NCI-H510A treated with DMSO at 0.1 percent for 48 hours (cell line): Measurements from ENCODE around the gene ERC1.
"Not testable (repeated sequence)": the region's sequence is repeated elsewhere in the genome, so short reads cannot be mapped to it uniquely, and the experiment has no call there.

ENCODE experiments used
- DNase-seq: peaks from one replicate; lab custom pipeline; 2025; lab: John Stamatoyannopoulos, UW

ERC1 gene

DNA sequence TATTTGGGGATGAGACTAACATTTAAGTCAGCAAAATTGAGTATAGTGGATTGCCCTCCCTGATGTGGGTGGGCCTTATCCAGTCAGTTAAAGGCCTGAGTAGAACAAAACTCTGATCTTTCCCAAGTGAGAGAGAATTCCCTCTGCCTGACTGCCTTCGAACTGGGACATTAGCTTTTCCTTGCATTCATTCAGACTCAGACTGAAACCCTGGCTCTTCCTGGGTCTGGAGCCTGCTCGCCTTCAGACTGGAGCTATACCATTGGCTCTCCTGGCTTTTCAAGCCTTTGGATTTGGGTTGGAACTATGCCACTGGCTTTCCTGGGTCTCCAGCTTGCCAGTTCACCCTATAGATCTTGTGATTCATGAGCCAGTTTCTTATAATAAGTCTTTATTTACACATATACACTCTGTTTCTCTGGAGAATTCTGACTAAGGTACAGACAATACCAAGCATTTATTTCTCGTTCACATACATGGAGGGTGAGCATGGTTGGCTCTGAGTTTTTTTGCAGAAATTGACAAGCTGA is 296.5 kb downstream of the ERC1 start:
- DNase-seq = no peak

DNA sequence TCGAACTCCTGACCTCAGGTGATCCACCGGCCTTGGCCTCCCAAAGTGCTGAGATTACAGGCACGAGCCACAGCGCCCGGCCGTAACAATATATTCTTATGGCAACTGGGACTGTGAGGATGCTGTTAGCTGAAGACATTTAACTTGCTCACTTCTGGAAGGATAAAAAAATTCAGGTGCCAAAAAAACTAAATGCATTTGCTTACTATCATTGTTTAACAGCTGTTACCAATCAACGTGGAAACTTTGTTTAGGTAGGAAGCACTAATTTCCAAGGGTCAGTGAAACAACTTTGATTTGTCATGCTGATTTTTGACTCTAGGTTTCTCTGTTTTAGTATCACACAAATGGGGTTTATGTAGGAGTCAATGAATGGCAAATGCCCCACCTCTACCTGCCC is 297.3 kb downstream of the ERC1 start:
- DNase-seq = no peak

DNA sequence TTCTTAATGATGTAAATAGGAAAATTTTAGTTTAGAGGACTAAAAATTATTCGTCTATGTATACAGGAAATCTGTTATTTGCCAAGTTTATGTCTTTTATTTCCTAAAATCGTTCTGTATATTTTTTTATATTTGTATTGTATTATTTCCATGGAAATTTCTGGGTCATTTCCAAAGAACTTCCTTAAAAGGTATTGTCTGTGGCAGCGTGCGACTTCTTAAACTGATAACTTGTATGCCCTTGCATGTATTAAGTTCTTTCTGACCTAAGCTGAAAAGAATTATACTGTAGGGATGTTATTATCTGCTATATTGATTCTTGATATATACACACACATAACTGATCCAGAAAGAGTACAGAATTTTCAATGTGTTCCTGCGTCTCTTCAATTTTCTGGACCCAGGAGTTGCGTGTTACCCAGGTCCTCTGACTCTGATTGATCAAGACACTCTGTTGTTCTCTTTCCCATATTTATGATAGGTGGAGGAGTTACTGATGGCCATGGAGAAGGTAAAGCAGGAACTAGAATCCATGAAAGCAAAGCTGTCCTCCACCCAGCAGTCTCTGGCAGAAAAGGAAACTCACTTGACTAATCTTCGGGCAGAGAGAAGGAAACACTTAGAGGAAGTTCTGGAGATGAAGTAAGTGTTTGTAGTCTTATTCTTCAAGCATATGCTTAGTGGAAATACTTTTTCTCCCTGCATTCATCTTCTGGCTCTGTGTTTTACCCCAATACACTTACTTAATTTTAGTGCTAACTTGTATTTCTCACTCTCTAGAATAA is 298.5 kb downstream of the ERC1 start:
- no peak for DNase-seq

DNA sequence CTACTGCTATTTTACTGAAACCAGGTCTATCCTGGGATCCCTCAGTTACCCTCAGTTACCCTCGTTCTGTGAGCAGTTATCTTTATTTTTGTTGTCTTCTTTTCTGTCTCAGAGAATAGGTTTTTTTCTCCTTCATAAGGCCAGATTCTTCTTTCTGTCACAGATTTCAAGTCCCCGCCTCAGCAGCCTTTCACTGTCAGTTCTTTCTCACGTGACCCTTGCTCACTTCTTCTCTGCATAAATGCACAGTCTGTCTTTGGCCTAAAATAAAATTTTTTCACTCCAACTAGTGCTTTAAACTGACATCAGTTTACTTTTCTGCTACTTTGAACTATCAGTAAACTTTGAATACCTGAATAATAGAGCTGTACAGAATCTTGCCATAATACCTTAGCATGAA is 299.7 kb downstream of the ERC1 start:
- DNase-seq = no peak

DNA sequence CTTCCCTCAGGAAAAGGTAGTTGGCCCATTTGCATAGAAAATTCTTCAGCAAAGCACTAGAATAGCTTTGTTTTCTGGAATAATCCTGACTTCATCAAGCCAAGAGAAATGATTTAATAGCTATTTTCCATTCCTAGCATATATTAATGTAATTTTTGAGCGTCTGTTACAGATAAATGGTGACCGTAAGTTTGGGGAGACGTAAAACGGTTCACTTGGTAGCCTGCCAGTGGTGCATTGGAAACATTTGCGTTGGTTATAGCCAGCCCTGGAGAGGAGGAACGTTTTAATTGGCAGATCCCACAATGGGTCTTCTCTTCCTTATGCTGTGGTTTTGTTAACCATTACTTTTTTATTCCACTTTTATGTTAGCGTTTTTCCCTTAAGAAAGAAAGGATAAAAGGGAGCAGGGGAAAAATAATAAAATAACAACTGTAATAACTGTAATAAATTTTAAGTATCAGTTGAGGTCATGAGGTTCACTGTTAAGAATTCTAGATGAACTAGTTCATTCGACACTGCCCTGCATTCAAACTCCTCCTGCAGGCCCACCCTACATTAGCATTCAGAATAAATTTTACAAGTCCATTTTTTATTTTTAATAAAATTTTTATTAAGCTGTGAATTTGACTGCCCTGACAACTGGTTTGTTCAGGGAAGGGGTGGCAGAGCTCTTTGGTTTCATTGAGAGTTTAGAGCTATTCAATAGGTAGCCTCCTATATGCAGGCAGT is 300.7 kb downstream of the ERC1 start:
- no peak for DNase-seq

DNA sequence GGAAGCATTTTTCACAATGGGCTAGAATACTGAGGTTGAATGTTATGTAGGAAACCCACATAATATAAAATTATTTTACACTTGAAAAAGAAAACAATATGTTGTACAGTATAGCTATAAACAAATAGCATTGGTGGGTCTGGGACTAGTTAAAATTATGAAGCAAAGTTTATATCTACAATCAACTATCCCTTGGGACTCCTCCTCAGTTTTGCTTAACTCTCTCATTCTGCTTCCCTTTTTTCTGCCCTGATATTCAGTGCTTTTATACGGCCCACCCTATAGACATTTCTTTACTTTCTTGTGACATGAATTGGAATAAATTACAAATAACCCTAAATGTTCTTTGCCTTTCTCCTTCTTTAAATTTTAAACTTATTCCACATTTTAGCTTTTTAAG is 302.9 kb downstream of the ERC1 start:
- DNase-seq = no peak

DNA sequence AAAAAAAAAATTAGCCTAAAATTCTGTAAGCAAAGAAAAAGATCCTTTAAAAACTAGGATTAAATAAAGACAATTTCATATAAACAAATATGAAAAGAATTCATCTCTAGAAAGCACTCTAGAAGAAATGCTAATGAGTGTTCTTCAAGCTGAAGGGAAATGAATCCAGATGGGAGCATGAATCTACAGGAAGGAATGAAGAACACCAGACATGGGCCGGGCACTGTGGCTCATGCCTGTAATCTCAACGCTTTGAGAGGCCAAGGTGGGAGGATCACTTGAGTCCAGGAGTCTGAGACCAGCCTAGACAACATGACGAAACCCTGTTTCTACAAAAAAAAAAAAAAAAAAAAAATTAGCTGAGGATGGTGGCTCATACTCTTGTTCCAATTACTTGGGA is 306.2 kb downstream of the ERC1 start:
- DNase-seq = no peak

DNA sequence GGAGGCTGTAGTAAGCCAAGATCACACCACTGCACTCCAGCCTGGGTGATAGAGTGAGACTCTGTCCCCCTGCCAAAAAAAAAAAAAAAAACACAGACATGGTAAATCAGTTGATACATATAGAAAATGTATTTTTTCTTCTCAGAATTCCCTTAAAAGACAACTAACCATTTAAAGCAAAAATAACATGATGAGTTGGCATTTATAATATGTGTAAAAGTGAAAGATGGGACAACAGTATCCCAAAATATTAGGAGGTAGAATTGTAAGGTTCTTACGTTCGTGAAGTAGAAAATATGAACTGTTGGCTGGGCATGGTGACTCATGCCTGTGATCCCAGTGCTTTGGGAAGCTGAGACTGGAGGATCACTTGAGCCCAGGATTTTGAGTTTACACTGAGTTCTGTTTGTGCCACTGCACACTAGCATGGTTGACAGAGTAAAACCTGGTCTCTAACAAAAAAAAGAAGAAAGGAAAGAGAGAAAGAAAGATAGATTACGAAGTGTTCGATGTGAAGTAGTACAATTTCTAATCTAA is 306.7 kb downstream of the ERC1 start:
- no peak for DNase-seq

DNA sequence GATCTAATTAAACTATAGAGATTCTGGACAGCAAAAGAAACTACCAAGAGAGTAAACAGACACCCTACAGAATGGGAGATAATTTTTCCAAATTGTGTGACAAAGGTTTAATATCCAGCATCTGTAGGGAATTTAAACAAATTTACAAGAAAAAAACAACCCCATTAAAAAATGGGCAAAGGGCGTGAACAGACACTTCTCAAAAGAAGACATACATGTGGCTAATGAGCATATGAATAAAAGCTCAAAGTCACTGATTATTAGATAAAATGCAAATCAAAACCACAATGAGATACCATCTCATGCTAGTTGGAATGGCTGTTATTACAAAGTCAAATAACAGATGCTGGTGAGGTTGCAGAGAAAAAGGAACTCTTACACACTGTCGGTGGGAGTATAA is 309.4 kb downstream of the ERC1 start:
- DNase-seq = no peak

DNA sequence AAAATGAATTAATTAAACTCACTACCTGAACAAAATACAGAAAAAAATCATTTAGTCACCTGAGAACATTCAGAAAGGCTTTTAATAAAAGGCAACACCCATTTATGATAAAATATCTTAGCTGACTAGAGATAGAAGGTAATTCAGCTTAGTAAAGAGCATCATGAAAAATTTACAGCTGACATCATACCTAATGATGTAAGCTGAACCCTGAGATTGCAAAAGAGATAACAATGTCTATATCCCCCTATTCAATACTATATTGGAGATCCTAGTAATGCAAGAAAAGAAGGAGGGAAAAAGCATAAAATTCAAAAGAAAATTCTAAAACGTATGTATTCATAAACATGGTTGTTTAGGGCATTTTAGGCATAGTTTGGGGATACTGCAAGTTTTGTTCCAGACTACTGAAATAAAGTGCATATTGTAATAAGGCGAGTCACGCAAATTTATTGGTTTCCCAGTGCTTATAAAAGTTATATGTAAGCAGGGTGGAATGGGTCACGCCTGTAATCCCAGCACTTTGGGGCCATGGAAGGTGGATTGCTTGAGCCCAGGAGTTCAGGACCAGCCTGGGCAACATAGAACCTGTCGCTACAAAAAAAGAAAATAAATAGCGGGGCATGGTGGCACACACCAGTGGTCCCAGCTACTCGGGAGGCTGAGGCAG is 311.3 kb downstream of the ERC1 start:
- DNase-seq = no peak

DNA sequence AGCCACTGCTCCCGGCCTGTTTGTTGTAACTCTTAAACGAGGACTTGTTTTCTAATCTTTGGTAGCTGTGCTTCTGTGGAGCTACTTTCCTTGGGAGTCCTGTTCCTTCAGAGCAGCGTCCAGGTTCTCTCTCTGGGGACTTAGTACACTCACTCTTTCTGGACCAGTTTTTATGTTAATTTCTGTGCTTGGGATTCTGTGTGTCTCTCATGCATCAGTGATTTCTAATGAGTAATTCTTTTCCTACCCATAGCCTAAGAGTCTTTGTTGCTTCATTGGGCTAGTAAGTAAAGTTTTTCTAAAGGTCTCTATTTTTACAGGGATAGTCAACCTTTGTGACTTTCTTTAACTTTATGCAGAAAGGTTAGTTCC is 314.0 kb downstream of the ERC1 start:
- DNase-seq = no peak

DNA sequence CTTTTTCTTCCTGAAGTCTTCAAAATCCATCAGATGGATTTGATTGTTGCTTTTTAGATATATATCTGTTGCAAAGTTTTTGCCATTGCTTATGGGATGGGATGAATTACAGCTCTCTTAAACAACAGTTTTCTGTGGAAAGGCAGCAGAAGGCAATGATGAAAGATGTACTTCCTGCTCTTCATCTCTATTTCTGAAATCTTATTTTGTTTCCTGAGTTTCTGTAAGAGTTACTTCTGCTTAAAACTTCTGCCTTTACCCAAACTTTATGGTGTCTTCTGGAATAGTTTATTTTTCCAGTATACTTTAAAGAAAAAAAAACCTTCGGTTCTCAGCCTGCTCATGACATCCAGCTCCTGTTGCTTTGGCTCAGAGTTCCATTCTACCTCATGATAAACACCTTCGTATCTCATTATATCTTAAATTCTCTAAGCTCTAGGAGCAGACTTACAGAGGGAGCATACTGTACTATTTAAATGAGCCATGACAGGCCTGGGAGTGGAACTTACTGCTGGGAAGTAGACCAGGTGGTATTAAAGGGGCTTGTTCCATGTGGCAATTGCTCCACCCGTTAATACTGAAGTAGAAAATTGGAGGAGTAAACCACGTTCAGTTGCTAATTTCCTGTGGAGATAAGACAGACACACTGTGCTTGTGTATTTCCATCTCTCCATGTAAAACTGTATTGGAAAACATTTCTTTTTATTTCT is 314.9 kb downstream of the ERC1 start:
- no peak for DNase-seq

DNA sequence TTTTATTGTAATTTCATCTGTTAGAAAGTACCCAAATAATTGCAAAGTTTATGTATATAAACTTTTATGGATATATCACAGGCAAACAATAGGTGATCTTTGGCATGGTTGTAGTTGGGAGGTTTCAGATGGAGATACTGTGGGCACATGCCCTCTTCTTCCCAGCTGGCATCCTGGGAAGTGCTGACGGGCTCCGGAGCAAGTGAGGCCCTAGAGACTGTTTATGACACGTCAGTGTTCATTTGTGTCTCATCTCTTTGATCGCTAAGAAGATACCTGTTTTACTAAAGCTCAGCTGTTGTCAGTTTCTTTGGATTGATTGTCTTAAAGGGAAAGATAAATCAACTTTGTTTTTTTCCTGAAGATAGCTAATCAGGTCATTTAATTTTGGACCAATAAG is 315.8 kb downstream of the ERC1 start:
- DNase-seq = no peak

DNA sequence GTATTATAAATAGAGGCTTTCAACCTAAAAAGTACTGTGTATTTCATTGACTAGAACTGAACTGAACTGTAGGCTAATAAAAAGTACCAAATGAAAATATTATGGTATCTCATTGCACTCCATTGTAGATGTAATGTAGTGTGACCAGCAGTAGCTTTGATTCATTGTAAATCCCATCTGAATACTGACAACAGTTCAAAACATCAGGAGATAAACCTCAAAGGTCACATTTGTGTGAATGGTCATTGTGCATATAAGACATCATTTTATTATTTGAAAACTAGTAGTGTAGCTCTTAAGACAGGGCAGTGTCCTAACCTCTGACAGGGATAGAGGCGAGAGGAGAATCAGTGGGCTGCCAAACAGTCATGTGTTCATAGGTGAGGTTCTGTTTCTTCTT is 316.8 kb downstream of the ERC1 start:
- DNase-seq = no peak

DNA sequence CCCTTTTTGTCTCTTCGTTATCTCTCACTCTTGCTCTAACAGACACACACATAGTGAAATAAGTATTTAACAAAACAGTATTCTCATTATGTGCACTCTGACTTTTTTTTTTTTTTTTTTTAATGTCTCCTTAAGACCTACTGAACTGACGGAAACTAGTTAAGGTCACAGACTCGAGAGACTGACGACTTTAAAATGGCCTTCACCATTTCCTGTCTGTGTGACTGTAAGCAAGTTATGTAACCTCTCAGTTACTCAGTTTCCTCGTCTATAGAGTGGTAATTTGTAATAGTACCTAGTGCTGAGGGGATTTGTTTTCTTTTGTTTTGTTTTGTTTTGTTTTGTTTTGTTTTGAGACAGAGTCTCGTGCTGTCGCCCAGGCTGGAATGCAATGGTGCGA is 318.6 kb downstream of the ERC1 start:
- DNase-seq = no peak

DNA sequence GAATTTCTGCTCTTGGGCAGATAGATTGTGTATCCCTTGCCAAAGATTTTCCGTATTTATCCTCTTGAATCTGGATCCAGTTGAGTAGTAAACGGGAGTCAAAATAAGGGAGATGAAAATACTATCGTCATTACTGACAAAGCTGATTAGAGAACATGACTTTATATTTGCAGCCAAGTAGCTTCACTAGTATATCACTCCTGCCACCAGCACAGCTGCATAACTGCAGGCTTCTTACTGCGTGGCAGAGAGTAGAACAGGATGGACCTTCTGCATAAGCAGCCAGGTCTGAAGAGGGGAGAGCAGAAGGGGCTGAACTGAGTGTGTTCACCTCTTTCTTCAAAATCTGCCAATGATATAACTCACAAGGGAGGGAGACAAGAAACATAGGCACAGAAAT is 319.6 kb downstream of the ERC1 start:
- no peak for DNase-seq

DNA sequence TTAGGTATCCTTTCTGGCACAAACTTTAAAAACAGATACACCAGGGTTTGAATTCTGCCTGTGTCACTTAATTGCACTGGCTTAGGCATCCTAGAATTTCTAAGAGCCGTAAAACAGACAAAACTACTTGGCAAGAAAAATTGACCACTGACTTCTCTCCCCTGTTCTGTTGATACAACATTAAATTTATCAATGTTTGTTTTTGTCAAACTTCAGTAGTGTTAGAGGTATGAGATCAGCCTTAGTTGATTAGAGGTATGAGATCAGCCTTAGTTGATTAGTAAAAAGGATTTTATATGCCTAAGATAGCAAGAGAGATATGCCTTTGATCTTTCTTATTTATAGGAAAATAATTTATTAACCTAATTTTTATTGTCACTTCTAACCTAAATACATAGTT is 320.1 kb downstream of the ERC1 start:
- DNase-seq = no peak

DNA sequence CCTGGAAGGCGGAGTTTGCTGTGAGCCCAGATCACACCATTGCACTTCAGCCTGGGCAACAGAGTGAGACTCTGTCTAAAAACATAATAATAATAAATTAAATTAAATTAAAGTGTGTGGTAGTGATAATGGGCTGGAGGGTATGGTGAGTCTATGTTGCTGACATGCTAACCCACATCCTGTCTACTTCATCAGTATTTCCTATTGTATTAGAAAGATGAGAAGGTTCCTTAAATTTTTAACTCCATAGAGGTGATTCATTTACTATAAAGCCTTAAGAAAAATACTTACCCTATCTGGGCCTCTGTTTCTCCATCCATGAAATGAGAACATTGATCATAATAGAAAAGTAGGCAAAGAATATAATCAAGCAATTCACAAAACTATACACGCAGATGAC is 322.9 kb downstream of the ERC1 start:
- no peak for DNase-seq

DNA sequence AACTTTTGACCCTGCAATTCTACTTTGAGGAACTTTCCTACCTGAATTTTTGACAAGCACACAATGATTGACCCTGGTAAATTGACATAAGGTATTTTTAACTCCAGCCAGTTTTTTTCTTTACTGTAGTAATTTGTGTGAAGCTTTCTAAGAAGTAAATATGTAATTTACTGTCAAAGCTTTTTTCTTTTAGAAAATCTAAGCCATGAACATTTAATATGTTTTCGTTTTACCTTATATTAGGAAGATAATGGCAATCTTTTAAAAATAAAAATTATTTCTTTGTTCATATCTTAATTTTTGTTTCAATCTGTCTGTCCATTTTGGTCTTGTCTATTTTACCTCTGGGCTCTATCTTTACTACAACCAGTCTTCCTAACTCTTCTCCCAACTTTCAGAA is 323.5 kb downstream of the ERC1 start:
- no peak for DNase-seq

DNA sequence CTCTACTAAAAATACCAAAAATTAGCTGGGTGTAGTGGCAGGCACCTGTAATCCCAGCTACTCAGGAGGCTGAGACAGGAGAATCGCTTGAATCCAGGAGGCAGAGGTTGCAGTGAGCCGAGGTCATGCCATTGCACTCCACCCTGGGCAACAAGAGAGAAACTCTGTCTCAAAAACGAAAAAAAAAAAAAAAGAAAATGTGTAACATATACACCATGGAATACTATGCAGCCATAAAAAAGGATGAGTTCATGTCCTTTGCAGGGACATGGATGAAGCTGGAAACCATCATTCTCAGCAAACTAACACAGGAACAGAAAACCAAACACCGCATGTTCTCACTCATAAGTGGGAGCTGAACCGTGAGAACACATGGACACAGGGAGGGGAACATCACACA is 326.0 kb downstream of the ERC1 start:
- not testable (repeated sequence) for DNase-seq

DNA sequence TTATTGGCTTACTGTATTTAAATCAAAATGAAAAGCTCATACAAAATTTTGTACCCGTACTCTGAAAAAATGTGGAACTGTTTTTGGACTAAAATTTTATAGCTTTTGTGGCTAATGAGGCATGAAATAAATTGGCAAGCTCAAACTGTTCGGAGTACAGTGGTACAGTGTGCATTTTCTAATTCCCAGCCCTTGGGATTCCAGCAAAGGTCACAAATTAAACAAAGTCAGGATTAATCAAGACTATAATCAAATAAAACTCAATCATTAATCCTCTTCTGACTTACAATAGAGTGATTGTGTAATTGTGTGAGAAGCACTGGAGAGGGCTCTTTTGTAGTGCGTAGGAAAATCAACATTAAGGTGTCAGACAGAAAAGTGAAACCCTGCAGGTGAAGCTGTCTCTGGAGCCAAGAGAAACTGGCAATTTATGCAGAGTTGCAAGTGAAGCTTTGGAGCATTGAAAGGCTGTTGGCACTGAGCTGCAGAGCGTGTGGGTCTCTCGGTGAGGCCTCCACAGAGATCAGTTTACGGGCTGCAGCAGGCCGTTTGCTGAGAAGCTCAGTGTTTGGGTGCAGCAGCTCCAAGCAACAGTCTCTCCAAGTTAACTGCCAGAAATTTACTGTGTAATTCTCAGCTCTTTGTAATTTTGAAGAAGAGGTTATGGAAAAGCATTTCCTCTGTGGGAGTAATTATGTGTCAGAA is 327.5 kb downstream of the ERC1 start:
- DNase-seq = peak; percentile 82
